NCI-H146 treated with DMSO at 0.1 percent for 48 hours (cell line): ENCODE data around the gene NAT9.

Experiments used
- DNase-seq: peaks from one replicate; lab custom pipeline; 2025; ENCODE audit not compliant: unreplicated experiment; lab: John Stamatoyannopoulos, UW

The NAT9 gene

DNA sequence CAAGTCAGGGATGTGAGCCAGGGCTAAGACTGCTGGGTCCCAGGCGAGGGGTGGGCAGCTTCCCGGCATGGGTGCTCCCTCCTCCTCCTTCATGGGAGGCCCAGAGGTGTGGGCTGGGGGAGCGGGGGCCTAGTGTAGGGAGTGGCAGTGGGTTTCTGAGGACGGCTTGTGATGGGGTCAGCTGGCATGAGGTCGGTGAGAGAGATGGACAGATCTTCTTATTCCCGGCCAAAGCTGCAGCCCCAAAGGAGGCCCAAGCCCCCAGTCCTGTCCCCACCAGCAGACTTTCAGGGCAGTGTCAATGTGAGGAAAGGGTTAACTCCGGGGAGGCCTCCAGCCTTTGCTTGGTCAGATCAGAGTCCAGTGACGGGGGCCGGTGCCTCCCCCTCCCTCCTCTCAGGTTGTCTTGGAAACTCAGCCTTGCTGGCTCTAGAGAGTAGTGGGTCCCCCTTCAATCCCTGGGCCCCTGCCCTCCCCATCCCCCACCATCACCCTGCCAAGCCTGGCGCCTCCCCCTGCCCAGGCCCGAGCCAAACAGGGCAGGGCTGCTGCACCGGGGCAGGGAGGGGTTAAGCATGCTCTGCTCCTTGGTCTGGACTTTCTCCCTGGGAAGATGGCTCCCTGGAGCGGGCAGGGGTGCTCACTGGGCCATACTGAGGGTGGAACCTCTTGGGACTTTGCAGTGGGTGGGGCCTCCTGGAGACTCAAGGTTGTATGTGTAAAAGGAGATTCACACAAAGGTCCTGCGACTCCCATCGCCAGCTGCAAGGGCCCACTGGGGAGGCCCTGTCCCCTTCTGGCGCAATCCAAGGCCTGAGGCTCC lies 12.4 kb downstream of the NAT9 start:
- no peak for DNase-seq

DNA sequence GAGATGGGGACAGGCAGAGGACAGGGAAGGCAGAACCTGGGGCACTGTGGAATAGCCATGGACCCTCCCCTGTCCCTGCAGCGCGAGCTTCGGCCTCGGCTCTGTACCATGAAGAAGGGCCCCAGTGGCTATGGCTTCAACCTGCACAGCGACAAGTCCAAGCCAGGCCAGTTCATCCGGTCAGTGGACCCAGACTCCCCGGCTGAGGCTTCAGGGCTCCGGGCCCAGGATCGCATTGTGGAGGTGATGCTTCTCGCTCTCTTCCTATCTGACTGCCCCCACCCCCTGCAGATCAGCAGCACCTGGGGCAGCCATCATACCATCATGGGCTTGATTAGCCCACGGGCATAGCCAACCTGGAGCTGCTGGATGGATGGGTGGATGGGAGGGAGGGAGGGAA lies 14.2 kb downstream of the NAT9 start:
- DNase-seq, result no peak

DNA sequence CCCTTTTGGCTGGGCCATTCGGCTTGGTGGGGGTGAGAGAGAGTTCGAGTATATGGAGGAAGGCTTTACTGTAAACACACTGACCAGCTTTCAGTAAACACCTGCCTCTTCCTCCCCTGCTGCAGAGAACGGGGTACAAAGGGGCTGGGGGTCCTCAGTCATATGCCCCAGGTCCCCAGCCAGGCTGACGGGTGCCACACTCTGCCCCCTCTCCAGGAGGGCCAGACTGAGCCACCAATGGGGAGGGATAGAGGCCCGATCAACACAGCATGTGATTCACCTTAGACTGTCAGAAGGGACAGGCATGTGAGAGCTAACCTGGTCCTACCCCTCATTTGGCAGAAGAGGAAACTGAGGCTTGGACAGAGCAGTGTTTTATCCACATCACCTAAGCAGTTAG lies 14.7 kb downstream of the NAT9 start:
- no peak for DNase-seq

DNA sequence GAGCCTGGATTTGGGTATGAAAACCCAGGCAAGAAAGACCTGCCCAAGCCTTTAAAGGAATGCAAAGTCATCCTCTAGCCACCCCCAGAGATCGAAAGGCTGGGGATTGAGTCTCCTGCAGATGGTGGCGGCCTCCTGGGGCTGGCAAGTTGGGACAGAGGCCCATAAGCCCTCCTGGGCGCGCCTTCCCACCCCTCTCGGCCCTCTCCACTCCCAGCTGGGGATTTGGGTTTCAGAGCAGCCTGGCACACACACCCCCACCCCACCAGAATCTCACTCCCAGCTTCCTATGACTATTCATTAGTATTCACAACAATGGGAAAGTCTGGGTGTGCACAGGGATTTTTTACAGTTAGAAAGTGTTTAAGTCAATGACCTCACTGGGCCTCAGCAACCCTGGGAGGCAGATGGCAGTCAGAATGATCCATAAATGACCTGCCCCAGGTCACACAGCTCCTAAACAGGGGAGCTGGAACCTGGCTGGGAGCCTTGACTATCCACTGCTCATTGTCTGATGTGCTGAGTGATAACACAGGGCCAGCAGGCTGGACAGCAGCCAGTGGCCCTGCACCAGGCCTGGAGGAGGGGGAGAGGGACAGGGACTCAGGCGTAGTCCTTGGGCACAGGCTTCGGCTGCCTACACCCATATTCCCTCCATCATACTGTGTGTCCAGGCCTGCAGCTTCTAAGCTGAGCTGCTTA lies 15.6 kb downstream of the NAT9 start:
- DNase-seq, result no peak

DNA sequence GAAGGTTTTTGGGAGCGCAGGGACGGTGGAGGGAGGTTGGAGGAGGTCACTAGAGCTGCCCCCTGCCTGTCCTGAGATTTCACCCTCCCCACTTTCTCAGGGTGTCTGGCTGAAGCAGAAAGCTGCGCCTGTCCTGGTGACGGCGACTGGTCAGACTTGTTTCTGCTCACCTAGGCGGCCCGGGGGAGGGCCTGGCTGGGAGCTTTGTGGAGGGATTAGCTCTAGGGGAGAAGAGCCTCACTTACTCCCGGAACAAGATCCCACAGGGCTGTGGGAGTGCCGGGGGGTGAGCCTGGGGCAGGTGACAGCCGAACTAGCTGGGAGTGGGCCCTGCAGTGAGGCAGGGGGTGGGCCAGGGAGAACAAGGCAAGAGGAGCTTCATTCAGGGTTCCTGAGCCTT lies 16.2 kb downstream of the NAT9 start:
- no peak for DNase-seq

DNA sequence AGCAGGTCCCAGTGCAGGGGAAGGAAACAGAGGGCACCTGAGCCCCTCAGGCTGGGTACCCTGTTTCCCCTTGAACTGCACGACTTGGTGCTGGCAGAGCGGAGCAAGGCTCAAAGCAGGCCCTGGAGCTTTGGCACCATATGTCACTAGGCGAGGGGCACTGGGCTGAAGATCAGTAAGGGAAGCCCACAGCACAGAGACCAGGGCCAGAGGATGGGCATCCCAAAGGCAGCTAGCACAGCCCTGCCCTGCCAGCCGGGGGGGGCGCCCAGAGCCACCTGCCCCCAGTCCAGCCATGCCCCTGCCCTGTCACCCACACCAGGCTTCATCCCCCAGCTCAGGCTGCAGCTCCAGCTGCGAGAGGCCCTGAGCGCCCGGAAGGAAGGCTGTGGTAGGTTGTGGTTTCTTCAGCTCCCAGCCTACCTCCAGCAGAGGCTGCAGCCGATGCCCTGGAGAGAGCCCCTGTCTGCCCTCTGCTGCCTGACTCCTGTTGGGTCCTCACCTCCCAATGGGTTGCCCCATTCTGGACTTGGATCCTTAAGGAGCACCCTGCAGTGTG lies 16.8 kb downstream of the NAT9 start:
- no peak for DNase-seq

DNA sequence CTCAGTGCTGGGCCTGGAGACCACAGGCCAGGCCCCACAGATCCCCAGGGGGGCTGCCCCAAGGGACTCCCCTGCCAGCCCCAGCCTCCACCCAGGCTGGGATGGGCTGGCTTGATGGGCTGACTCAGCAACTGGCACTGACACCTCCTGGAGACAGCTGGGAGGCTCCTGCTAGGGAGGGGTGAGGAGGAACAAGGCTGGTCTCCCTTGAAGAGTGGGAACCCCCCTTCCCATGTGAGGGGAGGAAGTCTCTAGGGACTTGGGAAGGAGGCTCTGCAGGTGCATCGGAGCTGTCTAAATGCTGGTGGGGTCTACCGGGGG lies 17.3 kb downstream of the NAT9 start:
- DNase-seq, result no peak

DNA sequence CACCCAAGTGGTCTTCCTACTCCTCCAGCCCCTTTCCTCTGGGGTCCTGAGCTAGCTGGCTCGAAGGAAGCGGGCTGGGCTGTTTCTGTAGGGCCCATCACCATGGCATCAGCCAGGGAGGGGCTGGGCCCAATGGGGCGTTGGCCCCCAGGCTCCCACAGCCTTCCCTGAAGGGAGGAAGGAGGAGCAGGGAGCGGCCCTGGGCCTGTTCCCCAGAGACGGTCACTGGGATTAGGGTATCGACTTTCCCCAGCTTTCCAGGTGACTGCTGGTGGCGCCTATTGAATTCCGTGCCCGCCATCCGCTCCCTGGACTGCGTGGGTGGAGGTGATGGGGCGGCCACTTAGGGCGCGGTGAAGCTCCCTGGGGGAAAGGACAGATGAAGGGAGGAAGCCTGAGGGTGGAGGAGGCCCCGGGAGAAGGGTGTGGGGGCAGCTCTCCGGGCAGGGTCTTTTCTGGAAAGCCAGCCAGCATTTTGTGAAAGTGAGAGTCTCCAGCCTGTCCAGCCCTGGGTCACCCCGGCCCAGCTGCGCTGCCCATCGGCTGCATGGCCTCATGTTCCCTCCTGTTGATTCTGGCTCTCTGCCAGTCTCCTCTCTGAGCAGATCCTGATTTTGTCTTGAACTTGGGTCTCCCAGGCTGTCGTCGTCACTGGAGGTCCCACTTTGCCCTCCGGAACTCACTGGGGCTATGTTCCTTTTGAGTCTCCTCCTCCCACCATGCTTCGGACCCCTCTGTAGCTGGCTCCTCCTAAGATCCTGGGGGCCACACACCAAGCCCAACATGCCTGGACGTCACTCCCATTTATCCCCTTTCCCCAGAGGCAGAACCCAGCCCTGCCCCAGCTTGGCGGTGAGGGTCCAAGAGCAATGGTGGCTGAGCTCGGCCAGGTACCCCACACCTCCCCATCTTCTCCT lies 18.0 kb downstream of the NAT9 start:
- no peak for DNase-seq

DNA sequence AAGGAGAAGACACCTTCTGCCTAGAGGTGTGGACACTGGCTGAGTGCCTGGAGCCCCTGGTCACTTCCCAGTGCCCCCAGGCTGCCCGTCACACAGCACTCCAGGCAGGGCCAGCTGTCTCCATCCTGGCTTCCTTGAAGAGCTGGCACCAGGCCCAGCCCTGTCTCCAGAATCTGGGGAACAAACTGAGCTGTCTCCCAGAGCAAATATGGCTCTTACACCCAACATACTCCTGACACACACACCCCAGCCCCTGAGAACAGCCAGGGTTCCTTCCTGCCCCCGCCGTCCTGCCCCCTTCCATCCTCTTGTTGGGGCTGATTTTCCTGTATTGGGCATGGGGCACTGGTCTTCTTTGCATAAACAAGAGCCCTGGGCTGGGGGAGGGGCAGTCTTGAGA lies 18.6 kb downstream of the NAT9 start:
- DNase-seq, result no peak

DNA sequence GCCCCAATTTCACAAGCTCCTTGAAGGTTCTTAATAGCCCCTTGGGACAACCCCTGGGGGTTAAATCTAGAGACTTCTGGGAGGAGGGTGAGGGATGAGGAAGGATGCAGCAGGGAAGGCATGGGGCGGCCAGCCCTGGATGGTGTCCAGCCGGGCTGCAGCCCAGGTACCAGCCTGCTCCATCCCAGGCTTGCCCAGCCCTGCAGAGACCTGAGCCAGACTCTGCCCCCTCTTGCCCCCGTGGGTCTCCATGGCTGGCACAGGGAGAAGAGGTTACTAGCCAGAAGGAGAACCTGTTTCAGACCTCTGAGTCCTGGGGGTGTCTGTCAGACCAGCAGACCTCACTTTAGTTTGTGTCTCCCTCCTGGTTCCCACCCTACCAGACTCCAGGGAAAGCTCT lies 19.3 kb downstream of the NAT9 start:
- no peak for DNase-seq

DNA sequence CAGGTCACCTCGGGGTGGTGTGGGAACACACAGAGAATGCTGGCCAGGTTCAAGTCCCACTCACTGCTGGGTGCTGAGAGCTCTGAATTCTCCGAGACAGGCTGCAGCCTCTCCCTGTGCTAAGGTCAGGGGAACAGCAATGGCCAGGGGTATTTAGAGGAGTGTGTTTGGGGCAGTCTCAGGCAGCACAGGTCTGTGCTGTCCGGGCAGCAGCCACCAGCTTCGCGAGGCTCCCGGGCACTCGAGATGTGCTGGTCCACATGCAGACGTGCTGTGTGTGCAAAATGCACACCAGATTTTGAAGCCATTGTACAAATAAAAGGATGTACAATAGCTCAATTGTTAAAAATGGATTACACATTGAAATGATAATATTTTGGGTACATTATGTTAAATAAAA lies 20.6 kb downstream of the NAT9 start:
- DNase-seq, result no peak

DNA sequence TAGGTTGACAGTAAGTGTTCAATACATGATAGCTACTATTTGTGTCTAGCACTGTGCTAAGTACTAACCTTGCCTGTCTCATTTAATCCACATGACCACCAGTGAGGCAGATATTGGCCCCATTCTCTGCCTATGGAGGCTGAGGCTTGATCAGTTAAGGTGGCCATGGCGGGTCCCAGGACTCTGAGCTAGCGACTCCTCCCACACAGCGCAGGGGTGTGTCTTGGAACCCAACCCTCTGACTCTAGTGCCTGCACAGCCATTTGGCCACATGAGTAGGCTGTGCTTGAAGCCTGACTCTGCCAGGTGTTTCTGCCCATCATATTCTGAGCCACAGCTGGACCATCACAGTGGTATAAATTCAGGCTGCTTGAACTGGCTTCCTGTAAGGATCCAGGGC lies 21.3 kb downstream of the NAT9 start:
- no peak for DNase-seq

DNA sequence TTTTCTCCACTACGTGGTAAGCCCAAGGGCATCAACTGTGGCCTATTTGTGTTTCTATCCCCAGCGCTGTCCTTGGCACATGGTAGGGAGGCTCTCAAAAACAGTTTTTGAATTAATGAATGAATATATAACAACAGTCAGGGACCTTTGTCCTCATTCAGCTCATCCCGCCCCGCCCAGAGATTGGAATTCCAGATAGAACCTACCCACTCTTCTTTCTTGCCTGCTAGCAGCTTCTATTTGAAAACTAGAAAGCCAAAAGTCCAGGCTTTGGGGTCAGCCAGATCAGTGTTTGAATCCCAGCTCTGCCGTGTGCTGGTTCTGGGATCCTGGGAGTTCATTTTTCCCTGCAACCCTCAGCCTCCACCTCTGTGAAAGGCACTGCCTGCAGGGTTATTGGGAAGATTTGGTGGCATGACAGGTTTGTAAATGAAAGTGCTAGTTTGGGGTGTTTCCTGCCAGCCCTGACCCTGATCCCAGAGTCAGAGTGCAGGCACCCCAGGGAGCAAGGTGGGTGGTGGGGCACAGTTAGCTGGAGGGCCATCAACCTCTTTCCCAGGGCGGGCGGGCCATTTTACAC lies 23.2 kb downstream of the NAT9 start:
- DNase-seq, result no peak

DNA sequence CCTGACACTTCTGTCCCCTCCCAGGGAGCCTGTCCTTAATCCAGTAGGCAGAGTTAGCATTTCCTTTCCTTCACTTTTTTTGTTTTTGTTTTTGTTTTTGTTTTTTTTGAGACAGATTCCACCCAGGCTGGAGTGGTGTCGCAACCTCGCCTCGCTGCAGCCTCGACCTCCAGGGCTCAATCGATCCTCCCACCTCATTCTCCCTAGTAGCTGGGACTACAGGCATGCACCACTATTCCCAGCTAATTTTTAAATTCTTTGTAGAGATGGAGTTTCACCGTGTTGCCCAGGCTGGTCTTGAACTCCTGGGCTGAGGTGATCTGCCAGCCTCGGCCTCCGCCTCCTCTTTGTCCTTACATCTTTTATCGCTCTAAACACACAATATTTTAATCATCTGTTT lies 23.7 kb downstream of the NAT9 start:
- DNase-seq, result no peak

DNA sequence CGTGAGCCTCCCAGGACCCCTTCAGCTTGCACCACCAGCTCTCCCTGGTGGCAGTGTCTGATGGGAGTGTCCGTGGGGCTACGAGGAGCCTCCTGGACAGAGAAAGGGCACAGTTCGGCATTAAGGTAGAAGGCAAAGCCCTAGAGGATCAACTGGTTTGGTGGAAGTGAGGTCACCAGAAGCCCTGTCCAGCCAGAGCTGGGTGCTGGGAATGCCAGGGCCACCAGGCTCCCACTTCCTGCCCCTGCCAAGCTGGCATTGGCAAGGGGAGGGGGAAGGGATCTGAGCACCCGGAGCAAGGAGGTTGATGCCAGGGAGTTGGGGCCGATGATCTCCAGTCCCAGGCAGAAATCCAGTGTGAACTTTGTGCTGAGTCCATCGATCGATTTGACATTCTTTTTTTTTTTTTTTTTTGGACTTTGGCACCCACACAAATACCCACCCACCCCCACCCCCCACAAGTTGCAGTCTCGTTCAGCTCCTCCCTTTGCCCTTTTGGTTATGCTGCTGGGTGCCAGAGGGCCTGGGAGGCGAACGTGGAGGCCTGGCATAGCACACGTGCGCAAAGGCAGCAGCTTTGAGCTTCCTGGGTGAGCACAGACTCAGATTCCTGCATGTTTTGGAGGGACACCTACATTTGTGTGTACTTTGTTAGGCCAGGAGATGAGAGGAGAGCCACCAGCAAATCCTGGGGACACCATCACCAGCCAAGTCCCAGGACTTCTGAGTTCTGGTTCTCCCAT lies 25.6 kb downstream of the NAT9 start:
- no peak for DNase-seq

DNA sequence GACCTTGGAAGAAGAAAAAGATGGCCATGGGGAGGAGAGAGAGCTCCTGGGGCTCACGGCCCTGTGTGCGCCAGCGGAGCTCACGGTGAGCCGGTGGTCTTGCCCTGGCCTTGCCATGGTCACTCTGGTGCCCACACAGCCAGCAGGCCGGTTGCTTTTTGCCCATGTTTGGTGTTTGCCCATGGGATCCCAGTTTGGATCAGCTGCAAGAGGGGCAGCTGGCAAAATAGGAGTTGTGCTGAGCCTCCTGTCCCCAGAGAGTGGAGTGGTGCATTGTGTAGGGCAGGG lies 26.2 kb downstream of the NAT9 start:
- DNase-seq, result no peak

DNA sequence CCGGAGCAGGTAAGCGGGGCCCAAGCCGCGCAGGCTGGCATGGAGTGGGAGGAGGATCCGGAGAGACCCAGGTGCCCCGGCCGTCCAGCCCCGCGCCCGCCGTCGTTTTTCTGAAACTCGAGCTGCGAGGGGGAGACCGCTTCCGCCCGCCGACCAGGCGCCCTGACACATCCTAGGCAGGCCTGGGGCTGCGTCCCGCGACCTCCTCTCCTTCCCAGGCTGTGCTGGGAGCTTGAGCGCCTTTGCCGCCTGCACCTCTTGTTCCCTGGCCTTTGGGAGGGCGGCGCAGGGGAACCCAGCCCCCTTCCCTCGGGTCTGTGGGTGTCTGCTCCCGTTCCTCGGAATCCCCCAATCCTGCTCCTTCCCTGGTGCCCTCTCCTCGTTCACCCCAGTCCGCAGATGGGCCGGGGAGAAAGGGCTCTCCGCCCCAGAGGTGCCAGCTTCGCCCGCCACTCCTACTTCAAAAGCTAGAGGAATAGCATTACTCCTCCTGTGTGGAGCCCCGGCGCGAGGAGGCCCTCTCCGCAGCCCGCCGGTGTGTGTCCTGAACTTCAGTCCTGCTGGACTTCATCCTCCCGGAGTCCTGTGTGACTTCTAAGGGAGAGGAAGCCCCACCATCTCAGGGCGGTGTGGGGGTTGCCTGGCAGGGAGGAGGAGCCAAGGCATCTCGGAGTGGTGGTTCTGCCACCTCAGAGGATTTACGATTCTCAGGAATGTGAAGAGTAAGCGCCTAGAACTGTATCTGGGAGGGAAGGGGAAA lies 26.7 kb downstream of the NAT9 start:
- no peak for DNase-seq

DNA sequence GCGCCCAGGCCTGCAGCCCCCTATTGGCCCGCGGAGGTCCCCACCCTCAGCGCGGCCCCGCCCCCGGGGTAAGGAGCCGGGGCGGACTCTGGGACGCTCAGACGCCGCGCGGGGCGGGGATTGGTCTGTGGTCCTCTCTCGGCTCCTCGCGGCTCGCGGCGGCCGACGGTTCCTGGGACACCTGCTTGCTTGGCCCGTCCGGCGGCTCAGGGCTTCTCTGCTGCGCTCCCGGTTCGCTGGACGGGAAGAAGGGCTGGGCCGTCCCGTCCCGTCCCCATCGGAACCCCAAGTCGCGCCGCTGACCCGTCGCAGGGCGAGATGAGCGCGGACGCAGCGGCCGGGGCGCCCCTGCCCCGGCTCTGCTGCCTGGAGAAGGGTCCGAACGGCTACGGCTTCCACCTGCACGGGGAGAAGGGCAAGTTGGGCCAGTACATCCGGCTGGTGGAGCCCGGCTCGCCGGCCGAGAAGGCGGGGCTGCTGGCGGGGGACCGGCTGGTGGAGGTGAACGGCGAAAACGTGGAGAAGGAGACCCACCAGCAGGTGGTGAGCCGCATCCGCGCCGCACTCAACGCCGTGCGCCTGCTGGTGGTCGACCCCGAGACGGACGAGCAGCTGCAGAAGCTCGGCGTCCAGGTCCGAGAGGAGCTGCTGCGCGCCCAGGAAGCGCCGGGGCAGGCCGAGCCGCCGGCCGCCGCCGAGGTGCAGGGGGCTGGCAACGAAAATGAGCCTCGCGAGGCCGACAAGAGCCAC lies 27.4 kb downstream of the NAT9 start, which contains the start of gene NHERF1:
TSS of gene NHERF1 (plus strand) at position 100 of the 750 bp plus-strand sequence. CDS start at position 319, 219 bp downstream.
- DNase-seq, result peak; percentile 82

DNA sequence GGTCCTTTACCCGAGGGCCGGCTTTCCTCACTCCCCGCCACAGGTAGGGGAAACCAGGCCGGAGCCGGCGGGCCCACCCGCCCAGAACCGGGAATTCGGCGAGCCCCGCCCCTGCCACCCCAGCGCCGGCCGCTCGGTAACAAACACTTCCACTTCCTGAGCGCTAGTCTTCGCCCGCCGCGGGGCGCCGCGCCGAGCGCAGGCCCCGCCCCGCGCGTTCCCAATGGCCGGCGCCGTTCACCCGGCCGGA lies 27.9 kb downstream of the NAT9 start:
- no peak for DNase-seq
